ENCODE data around the gene CHDH. TPM values are rescaled to one million over a fixed set of nuclear protein-coding genes. Genes with fewer than 3 reads are reported as not detected.

The CHDH gene
- total RNA-seq, 4 donors from 2014 or later, result 1.8 to 9.1 (median 4.2) TPM

DNA sequence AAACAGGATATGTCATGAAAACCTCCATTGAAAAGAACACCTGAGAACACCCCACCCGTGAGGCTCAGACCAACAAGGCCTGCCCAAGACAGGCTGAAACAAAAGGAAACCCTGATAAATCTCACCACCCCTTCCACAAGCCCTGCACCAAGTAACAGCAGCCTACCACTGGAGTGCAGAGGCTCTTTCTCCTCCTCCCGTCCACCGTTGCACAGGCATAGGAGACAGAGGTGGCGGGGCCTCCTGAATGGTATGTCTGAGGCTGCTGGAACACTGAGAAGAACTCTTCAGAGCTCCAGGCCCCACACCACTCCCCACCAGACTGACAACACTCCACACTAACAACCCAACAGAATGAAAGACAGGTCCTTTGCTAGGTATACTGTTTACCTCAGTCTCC lies 21.4 kb downstream of the CHDH start:
- Histone ChIP-seq H3K27ac (no peak overlapping the region), H3K27me3 (no peaks in the 10 kb centered on the region), H3K4me1 (no peaks in the 10 kb centered on the region), H3K4me3 (no peak overlapping the region), H3K36me3 (no peaks in the 10 kb centered on the region), H3K9me3 (no peaks in the 10 kb centered on the region)
- TF ChIP-seq, protein P1, sequence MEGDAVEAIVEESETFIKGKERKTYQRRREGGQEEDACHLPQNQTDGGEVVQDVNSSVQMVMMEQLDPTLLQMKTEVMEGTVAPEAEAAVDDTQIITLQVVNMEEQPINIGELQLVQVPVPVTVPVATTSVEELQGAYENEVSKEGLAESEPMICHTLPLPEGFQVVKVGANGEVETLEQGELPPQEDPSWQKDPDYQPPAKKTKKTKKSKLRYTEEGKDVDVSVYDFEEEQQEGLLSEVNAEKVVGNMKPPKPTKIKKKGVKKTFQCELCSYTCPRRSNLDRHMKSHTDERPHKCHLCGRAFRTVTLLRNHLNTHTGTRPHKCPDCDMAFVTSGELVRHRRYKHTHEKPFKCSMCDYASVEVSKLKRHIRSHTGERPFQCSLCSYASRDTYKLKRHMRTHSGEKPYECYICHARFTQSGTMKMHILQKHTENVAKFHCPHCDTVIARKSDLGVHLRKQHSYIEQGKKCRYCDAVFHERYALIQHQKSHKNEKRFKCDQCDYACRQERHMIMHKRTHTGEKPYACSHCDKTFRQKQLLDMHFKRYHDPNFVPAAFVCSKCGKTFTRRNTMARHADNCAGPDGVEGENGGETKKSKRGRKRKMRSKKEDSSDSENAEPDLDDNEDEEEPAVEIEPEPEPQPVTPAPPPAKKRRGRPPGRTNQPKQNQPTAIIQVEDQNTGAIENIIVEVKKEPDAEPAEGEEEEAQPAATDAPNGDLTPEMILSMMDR (IDR thresholded peaks at IDR 0.05), result no peak
- TF ChIP-seq POLR2A (IDR thresholded peaks at IDR 0.05), result no peak
- intact Hi-C loops (cut with DNase I; ENCODE audit: low total_unique reads), result no loop called here
- DNase-seq, result no peak

DNA sequence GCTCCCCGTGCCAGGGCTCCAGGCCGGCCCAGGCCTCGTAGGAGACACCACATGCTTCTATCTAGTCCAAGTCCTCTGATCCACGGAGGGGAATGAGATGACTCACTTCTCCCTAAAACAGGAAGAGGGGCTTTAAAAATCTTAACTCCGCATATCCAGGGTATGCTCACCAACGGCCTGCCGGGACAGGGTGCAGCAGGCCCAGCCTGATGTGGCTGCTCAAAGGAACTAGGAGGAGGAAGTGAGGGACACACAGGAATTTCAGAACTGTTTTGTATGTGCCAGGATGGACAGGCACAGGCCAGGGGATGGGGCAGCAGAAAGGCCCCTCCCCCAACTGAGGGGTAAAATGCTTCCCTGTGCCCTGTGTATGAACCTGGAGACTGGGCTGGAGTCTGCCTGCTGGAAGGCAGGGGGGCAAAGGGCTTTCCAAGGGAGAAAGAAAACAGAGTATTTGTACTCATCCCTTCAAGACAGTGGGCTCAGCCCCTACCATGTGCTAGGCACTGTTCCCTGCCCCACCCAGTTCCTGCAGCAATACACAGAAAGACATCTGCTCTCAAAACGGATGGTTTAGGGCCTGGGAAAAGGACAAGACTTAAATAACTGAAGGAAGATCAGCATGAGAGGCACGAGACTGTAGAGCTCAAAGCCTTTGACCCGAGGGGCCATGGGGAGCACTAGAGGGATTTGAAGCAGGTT lies 22.1 kb downstream of the CHDH start:
- intact Hi-C loops (cut with DNase I; ENCODE audit: low total_unique reads), result no loop called here
- H3K27ac ChIP-seq, result no peak overlapping the region
- H3K4me3 ChIP-seq, result no peak overlapping the region
- no peak for DNase-seq
- no peaks in the 10 kb centered on the region for H3K36me3 ChIP-seq
- H3K9me3 ChIP-seq, result no peaks in the 10 kb centered on the region
- TF ChIP-seq, protein P1 (IDR thresholded peaks at IDR 0.05), result no peak
- TF ChIP-seq POLR2A (IDR thresholded peaks at IDR 0.05), result no peak
- H3K27me3 ChIP-seq, result no peaks in the 10 kb centered on the region
- no peaks in the 10 kb centered on the region for H3K4me1 ChIP-seq

DNA sequence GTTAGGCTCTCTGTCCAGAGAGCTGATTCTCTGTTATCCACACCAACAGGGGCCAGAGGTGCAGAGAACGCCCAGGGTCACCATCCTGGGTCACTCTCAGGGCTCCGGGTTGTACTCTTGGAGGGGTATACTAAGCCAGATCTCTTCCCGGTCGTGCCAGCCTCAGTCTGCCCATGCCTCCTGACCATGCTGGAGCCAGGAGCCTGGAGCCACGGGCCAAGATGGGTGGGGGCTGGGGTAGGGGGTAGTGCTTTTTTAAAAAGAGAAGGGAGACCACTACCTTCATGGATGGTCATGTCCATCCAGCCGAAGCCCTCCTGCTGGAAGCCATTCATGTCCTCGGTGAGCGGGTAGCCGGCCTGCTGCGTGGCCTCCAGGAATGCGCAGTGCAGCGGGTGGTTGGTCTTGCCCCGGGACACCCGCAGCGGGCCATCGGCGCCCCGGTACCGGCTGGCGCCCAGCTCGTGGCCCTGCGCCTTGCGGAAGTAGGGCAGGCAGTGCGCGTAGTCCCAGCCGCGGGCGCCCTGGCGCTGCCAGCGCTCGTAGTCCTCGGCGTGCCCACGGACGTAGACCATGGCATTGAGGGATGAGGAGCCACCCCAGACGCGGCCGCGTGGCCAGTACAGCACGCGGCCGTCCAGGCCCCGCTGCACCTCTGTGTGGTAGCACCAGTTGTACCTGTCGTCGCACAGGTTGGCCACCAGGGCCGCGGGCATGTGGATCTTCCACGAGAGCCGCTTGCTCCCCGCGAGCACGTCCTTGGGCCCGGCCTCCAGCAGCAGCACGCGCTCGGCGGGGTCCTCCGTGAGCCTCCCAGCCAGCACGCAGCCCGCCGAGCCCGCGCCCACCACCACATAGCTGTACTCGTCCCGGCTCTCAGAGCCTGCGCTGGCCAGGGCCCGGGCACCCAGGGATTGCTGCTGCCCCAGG lies 22.9 kb downstream of the CHDH start:
- intact Hi-C loops (cut with DNase I; ENCODE audit: low total_unique reads), result no loop called here
- no peaks in the 10 kb centered on the region for H3K36me3 ChIP-seq
- TF ChIP-seq, protein P1 (IDR thresholded peaks at IDR 0.05), result no peak
- no peak for TF ChIP-seq POLR2A (IDR thresholded peaks at IDR 0.05)
- DNase-seq, result no peak
- no peaks in the 10 kb centered on the region for H3K27me3 ChIP-seq
- no peak overlapping the region for H3K4me3 ChIP-seq
- H3K9me3 ChIP-seq, result no peaks in the 10 kb centered on the region
- no peaks in the 10 kb centered on the region for H3K4me1 ChIP-seq
- no peak overlapping the region for H3K27ac ChIP-seq

DNA sequence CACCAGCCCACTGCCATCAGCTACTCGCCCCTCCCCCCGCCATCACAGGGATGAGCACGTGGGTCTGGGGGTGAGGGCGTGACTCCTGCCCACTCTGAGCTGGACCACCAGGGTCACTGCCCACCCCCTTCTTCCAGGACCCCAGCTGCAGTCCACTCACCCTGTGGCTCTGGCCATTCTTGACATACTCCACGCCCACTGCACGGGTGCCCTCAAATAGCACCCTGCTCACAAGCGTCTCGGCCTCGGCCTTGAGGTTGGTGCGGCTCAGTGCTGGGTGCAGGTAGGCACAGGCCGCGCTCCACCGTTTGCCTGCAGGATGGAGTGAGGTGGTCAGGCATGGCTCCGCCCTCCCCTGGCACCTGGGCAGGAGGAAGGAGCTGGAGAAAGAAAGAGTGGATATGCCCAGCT lies 23.9 kb downstream of the CHDH start:
- TF ChIP-seq, protein P1 (IDR thresholded peaks at IDR 0.05), result no peak
- TF ChIP-seq POLR2A (IDR thresholded peaks at IDR 0.05), result no peak

DNA sequence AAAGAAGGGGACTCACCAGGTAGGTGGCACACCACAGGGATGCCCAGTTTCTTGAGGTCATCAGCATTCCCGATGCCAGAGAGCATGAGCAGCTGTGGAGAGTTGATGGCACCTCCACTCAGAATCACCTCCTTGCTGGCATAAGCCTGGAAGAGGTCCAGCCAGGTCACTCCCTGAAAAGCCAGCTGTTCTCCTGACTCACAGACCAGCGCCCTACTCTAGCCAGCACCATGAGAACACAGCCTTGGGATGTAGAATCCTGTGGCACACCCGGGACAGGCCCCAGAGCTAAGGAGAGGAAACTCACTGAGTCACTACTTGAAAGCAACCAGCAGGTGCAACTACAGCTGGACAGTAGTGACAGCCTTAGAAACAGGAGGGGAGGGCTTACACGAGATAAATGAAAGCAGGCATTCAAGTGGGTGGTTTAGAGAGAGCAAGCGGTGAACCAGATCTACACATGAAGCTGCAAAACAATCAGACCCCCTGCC lies 24.5 kb downstream of the CHDH start:
- Histone ChIP-seq H3K27me3 (no peaks in the 10 kb centered on the region), H3K36me3 (no peaks in the 10 kb centered on the region), H3K4me3 (no peak overlapping the region), H3K9me3 (no peaks in the 10 kb centered on the region), H3K4me1 (no peaks in the 10 kb centered on the region), H3K27ac (no peak overlapping the region)
- DNase-seq, result no peak
- TF ChIP-seq, protein P1 (IDR thresholded peaks at IDR 0.05), result no peak
- TF ChIP-seq POLR2A (IDR thresholded peaks at IDR 0.05), result no peak
- intact Hi-C loops (cut with DNase I; ENCODE audit: low total_unique reads), result no loop called here

More for the DNA sequence above, 23.9 kb downstream of the CHDH start:
- no peaks in the 10 kb centered on the region for H3K9me3 ChIP-seq
- no peak overlapping the region for H3K4me3 ChIP-seq
- H3K36me3 ChIP-seq, result no peaks in the 10 kb centered on the region
- H3K4me1 ChIP-seq, result no peaks in the 10 kb centered on the region
- no peak overlapping the region for H3K27ac ChIP-seq
- intact Hi-C loops (cut with DNase I; ENCODE audit: low total_unique reads), result no loop called here
- H3K27me3 ChIP-seq, result no peaks in the 10 kb centered on the region
- DNase-seq, result no peak

All from uterus (tissue), 4 donors.